OCI-LY7 (cell line): ENCODE data around the gene MAMDC2. TPM values are rescaled to one million over a fixed set of nuclear protein-coding genes. Genes with fewer than 3 reads are reported as not detected.

Experiments used
- BruUV-seq: library from RNA; stranded (reverse); fragments of 400-500 nt; replicated peaks from 2 replicates; lab custom pipeline; 2021; lab: Mats Ljungman, UMichigan
- CTCF ChIA-PET: fragments of 300-600 bp; sonication (Branson Sonifier 250); formaldehyde crosslinking; loops from one replicate; lab custom pipeline; 2022; ENCODE audit warnings: antibody characterized with exemption; ENCODE audit not compliant: unreplicated experiment; lab: Charles Lee
- POLR2A ChIA-PET: fragments of 300-600 bp; sonication (Branson Sonifier 250); formaldehyde crosslinking; loops from one replicate; lab custom pipeline; 2022; ENCODE audit warnings: antibody characterized with exemption; lab: Charles Lee
- DNase-seq: peaks from one replicate; pipeline ENCODE4 v3.0.0-alpha.2; 2015; ENCODE audit warnings: low spot score
- H2AFZ ChIP-seq: fragments of 200-600 bp; sonication (generic), shearing (Covaris generic); 2 replicates; pipeline ENCODE4 v1.6.1; 2014; ENCODE audit warnings: mild to moderate bottlenecking, antibody characterized with exemption, low read length, moderate library complexity
- H3K27ac ChIP-seq: fragments of 200-600 bp; sonication (generic); 2 replicates; pipeline ENCODE4 v1.5.1; 2014; ENCODE audit warnings: mixed run types, low read depth, mild to moderate bottlenecking, moderate library complexity, low read length, inconsistent platforms; ENCODE audit not compliant: poor library complexity, severe bottlenecking
- H3K36me3 ChIP-seq: fragments of 200-600 bp; sonication (generic); 2 replicates; pipeline ENCODE4 v1.6.1; 2014; ENCODE audit warnings: mild to moderate bottlenecking, antibody characterized with exemption, low read length, moderate library complexity, mixed read lengths; ENCODE audit not compliant: insufficient read depth
- H3K4me1 ChIP-seq: fragments of 200-600 bp; sonication (generic); 2 replicates; pipeline ENCODE4 v1.5.1; 2014; ENCODE audit warnings: mild to moderate bottlenecking, low read length; ENCODE audit not compliant: insufficient read depth, poor library complexity, severe bottlenecking
- H3K4me2 ChIP-seq: fragments of 200-600 bp; sonication (generic); 2 replicates; pipeline ENCODE4 v1.6.1; 2014; ENCODE audit warnings: mild to moderate bottlenecking, low read length
- H3K4me3 ChIP-seq: fragments of 200-600 bp; sonication (generic); 2 replicates; pipeline ENCODE4 v1.5.1; 2014; ENCODE audit warnings: mild to moderate bottlenecking, low read depth, low read length; ENCODE audit not compliant: poor library complexity, severe bottlenecking
- H3K79me2 ChIP-seq: fragments of 200-600 bp; sonication (generic); 2 replicates; pipeline ENCODE4 v1.6.1; 2016; ENCODE audit warnings: low read depth, mild to moderate bottlenecking, low read length, moderate library complexity, mixed read lengths; ENCODE audit not compliant: insufficient read depth
- H3K9me2 ChIP-seq: fragments of 200-600 bp; sonication (generic); 2 replicates; pipeline ENCODE4 v1.6.1; 2016; ENCODE audit warnings: mild to moderate bottlenecking, low read length, mixed read lengths; ENCODE audit not compliant: insufficient read depth
- H3K9me3 ChIP-seq: fragments of 200-600 bp; sonication (generic); 2 replicates; pipeline ENCODE4 v1.6.1; 2014; ENCODE audit warnings: mild to moderate bottlenecking, mixed run types, low read length, mixed read lengths
- H4K20me1 ChIP-seq: fragments of 200-600 bp; sonication (generic); 2 replicates; pipeline ENCODE4 v1.6.1; 2014; ENCODE audit warnings: mild to moderate bottlenecking, antibody characterized with exemption, low read length, moderate library complexity, mixed read lengths; ENCODE audit not compliant: insufficient read depth
- EZH2phosphoT487 ChIP-seq: fragments of 200-600 bp; sonication (generic); IDR thresholded peaks from 2 replicates; pipeline ENCODE4 v1.6.1; 2018; ENCODE audit warnings: low read depth, borderline replicate concordance, mild to moderate bottlenecking, mixed run types, antibody characterized with exemption, low read length, moderate library complexity, mixed read lengths
- intact Hi-C: fragments of 100-400 bp; cut with micrococcal nuclease; formaldehyde crosslinking; loops from one replicate; pipeline ENCODE4 v1.10.0; 2022; ENCODE audit not compliant: unreplicated experiment
- total RNA-seq, 2 experiments: library from RNA; depleted of rRNA in 1 of 2; stranded (reverse); fragments of >200 nt in 1 of 2; shearing (Covaris generic) in 1 of 2; gene quantifications; 2 replicates each; pipeline ENCODE4 v1.2.3, GENCODE V29; 2014 to 2022
- TF ChIP-seq, protein P1 (sequence below): fragments of 200-600 bp; sonication (generic); conservative IDR thresholded peaks from 2 replicates; pipeline ENCODE4 v1.5.1; 2014; ENCODE audit warnings: mild to moderate bottlenecking, antibody characterized with exemption, low read length, moderate library complexity, mixed read lengths

Gene MAMDC2
- total RNA-seq, 2 experiments from 2014 or later = not detected

DNA sequence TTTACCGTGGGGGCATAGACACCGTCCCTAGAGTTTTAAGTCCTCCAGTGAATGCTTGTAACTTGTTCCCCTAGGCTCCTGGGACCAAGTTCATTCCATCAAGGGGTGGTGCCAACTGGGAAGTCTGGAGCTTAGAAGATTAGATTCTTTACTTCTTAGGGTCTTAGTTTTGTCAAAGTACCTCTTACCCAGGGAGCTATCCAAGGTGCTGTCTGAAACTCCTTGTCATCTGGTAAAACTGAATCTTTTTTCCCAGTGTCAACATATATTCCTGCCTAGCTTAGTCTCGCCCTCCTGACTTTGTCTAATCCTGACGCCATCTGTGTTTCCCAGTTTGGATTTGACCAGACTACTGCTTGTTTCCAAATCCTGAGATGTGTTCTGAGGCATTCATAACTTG lies 41.6 kb downstream of the MAMDC2 start:
- CTCF ChIA-PET = no interaction called here
- BruUV-seq = no TSS peak
- no peaks in the 10 kb centered on the region for H3K9me3 ChIP-seq

DNA sequence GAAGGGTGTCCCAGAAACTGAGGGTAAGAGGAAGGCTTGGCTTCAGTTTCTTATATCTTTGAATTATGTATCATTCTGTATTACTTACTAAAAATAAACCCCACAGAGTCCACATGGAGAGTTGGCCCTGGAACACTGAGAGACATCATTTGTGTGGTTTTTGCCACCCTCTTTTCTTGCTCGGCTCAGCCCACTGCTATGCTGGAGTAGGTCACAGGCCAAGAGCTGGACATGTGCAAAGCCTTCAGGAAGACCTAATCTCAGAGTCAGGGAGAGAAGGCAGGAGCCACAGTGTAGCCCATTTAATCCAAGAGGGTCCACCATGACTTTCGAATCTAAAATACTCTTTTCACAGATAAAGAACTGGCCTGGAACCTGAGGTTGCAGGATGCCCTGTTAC lies 47.5 kb downstream of the MAMDC2 start:
- ChIA-PET CTCF (no interaction called here), POLR2A (no interaction called here)
- Histone ChIP-seq H3K4me1 (no peaks in the 10 kb centered on the region), H3K79me2 (no peaks in the 10 kb centered on the region), H3K36me3 (no peaks in the 10 kb centered on the region), H3K4me3 (no peak overlapping the region), H3K9me2 (no peaks in the 10 kb centered on the region), H2AFZ (no peak overlapping the region), H3K4me2 (no peak overlapping the region), H3K9me3 (no peaks in the 10 kb centered on the region), H3K27ac (no peak overlapping the region), H4K20me1 (no peaks in the 10 kb centered on the region)
- BruUV-seq = no TSS peak
- intact Hi-C loops = no loop called here
- TF ChIP-seq, protein P1, sequence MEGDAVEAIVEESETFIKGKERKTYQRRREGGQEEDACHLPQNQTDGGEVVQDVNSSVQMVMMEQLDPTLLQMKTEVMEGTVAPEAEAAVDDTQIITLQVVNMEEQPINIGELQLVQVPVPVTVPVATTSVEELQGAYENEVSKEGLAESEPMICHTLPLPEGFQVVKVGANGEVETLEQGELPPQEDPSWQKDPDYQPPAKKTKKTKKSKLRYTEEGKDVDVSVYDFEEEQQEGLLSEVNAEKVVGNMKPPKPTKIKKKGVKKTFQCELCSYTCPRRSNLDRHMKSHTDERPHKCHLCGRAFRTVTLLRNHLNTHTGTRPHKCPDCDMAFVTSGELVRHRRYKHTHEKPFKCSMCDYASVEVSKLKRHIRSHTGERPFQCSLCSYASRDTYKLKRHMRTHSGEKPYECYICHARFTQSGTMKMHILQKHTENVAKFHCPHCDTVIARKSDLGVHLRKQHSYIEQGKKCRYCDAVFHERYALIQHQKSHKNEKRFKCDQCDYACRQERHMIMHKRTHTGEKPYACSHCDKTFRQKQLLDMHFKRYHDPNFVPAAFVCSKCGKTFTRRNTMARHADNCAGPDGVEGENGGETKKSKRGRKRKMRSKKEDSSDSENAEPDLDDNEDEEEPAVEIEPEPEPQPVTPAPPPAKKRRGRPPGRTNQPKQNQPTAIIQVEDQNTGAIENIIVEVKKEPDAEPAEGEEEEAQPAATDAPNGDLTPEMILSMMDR = no peak
- TF ChIP-seq EZH2phosphoT487 = no peak
- no peak for DNase-seq

More for the DNA sequence above, 41.6 kb downstream of the MAMDC2 start:
- intact Hi-C loops = no loop called here
- DNase-seq = no peak
- Histone ChIP-seq H3K36me3 (no peaks in the 10 kb centered on the region), H2AFZ (no peak overlapping the region), H3K4me1 (no peaks in the 10 kb centered on the region), H3K27ac (no peak overlapping the region), H3K4me3 (no peak overlapping the region), H3K79me2 (no peaks in the 10 kb centered on the region), H4K20me1 (no peaks in the 10 kb centered on the region), H3K4me2 (no peak overlapping the region), H3K9me2 (no peaks in the 10 kb centered on the region)
- POLR2A ChIA-PET = no interaction called here
- TF ChIP-seq, protein P1 = no peak
- TF ChIP-seq EZH2phosphoT487 = no peak

DNA sequence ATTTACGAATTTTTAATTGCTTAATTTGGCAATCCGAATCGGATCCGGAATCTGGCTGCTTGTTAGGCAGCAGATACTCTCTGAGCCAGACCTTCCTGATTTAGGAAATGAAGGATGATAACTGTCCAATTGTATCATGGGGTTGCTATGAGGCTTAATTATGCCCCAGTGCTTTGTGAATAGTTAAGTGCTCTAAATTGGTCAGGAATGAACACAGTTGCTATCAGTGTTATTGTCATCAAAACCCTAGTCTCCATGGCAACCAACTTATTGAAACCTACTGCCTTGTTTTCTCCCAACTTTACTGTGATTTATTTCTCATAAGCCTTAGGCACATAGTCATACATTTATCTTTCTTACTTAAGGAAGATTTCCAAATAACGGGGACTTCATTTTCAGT lies 47.9 kb downstream of the MAMDC2 start:
- no peak overlapping the region for H3K27ac ChIP-seq
- no peaks in the 10 kb centered on the region for H3K79me2 ChIP-seq
- intact Hi-C loops = no loop called here
- no peaks in the 10 kb centered on the region for H3K36me3 ChIP-seq
- TF ChIP-seq, protein P1 = no peak
- no peak for TF ChIP-seq EZH2phosphoT487
- ChIA-PET CTCF (no interaction called here), POLR2A (no interaction called here)
- no TSS peak for BruUV-seq
- no peaks in the 10 kb centered on the region for H3K9me2 ChIP-seq
- no peak overlapping the region for H3K4me3 ChIP-seq
- H3K4me1 ChIP-seq = no peaks in the 10 kb centered on the region
- H2AFZ ChIP-seq = no peak overlapping the region
- H4K20me1 ChIP-seq = no peaks in the 10 kb centered on the region
- no peak overlapping the region for H3K4me2 ChIP-seq
- DNase-seq = no peak
- no peaks in the 10 kb centered on the region for H3K9me3 ChIP-seq
